Cardiac muscle cell (in vitro differentiated cells and primary cell): ENCODE results near the gene IMMP1L. TPM values are rescaled to one million over a fixed set of nuclear protein-coding genes. Genes with fewer than 3 reads are reported as not detected.

Source experiments
- DNase-seq, 2 donors: peaks; one replicate each; pipeline versions ENCODE4 v3.0.0 to v3.0.0-alpha.2; 2010 to 2017; ENCODE audit warnings: low read depth in 1 of 2, low spot score in 1 of 2
- H3K27ac ChIP-seq: fragments of 200-600 bp; sonication (generic); 2 replicates; pipeline ENCODE4 v1.5.1; 2016
- H3K27me3 ChIP-seq: fragments of 200-600 bp; sonication (generic); 2 replicates; pipeline ENCODE4 v1.6.0; 2016; ENCODE audit warnings: control low read depth
- H3K36me3 ChIP-seq: fragments of 200-600 bp; sonication (generic); 2 replicates; pipeline ENCODE4 v1.5.1; 2016; ENCODE audit warnings: control low read depth
- H3K4me1 ChIP-seq: fragments of 200-600 bp; sonication (generic); 2 replicates; pipeline ENCODE4 v1.8.1; 2017; ENCODE audit warnings: low read depth, mild to moderate bottlenecking, mixed run types
- H3K4me3 ChIP-seq: fragments of 200-600 bp; sonication (generic); 2 replicates; pipeline ENCODE4 v1.5.1; 2016; ENCODE audit warnings: mild to moderate bottlenecking
- H3K9me3 ChIP-seq: fragments of 200-600 bp; sonication (generic); 2 replicates; pipeline ENCODE4 v1.5.1; 2017; ENCODE audit warnings: low read depth, mild to moderate bottlenecking, control low read depth
- polyA plus RNA-seq: library from polyadenylated mRNA; unstranded; fragments of >200 nt; fragmentation: Nextera tagmentation; extraction: Ambion mirVana; gene quantifications from 2 replicates; pipeline ENCODE4 v1.2.1, GENCODE V29; 2016
- total RNA-seq: library from RNA; depleted of rRNA; stranded (reverse); fragments of >200 nt; gene quantifications from 2 replicates; pipeline ENCODE4 v1.2.3, GENCODE V29; 2016
- TF ChIP-seq, protein P1 (sequence below): IDR thresholded peaks from 2 replicates; pipeline ENCODE4 v1.5.1; 2012; ENCODE audit warnings: low read depth, mild to moderate bottlenecking, low read length

Gene IMMP1L
- total and polyA plus RNA-seq, 2 experiments from 2014 or later, result 35.5 to 140 TPM

DNA sequence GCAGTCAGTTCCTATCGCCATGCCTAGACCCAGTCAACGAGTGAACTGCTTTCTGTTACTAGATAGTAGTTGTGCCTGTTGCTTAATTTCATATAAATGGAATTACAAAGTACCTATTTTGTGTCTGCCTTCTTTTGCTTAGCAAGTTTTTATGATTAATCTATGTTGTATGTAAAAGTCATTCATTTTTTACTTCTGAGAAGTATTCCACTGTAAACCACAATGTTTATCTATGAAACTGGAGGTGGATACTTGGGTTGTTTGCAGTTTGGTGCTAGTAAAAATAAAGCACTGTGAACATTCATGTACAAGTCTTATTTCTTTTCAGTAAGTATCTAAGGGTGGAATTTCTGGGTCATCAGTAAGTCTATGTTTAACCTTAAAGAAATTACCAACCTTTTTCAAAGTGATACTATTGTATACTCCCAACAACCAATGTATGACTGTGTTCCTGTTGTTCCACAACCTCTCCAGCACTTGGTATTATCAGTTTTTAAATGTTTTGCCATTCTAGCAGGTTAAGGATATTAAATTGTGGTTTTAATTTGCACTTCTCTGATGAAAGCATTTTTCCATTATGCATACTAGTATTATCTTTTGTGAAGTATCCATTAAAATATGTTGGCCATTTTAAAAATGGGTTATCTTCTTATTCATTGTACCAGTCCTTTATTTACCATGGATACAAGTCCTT, 71.5 kb downstream of the IMMP1L start:
- Histone ChIP-seq H3K9me3 (no peaks in the 10 kb centered on the region), H3K36me3 (no peaks in the 10 kb centered on the region), H3K27ac (no peak overlapping the region), H3K4me3 (no peak overlapping the region), H3K4me1 (no peaks in the 10 kb centered on the region), H3K27me3 (no peaks in the 10 kb centered on the region)
- TF ChIP-seq, protein P1, sequence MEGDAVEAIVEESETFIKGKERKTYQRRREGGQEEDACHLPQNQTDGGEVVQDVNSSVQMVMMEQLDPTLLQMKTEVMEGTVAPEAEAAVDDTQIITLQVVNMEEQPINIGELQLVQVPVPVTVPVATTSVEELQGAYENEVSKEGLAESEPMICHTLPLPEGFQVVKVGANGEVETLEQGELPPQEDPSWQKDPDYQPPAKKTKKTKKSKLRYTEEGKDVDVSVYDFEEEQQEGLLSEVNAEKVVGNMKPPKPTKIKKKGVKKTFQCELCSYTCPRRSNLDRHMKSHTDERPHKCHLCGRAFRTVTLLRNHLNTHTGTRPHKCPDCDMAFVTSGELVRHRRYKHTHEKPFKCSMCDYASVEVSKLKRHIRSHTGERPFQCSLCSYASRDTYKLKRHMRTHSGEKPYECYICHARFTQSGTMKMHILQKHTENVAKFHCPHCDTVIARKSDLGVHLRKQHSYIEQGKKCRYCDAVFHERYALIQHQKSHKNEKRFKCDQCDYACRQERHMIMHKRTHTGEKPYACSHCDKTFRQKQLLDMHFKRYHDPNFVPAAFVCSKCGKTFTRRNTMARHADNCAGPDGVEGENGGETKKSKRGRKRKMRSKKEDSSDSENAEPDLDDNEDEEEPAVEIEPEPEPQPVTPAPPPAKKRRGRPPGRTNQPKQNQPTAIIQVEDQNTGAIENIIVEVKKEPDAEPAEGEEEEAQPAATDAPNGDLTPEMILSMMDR, result no peak
- no peak for DNase-seq

DNA sequence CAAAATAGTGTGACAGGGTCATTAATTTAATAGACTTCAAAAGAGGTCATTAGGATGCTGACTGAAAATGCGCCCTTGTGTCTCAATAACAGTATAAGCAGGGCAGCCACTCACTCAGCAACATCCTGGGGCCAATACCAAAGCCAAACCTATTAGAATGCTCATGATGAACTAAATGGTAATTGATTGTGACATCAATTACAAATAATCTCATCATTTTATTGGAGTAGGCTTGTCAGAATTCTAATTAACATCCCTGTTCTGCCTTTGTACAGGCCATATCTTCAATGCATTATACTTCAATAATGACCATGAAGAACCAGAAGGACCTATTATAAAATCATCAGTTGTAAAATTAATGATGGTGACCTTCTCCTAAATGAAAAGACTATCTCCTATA, 75.6 kb downstream of the IMMP1L start:
- DNase-seq, result no peak
- TF ChIP-seq, protein P1, result no peak
- no peaks in the 10 kb centered on the region for H3K4me1 ChIP-seq
- H3K9me3 ChIP-seq, result no peaks in the 10 kb centered on the region
- no peaks in the 10 kb centered on the region for H3K27me3 ChIP-seq
- peaks cover 19% of the 10 kb centered on the region for H3K36me3 ChIP-seq
- no peak overlapping the region for H3K27ac ChIP-seq
- H3K4me3 ChIP-seq, result no peak overlapping the region

DNA sequence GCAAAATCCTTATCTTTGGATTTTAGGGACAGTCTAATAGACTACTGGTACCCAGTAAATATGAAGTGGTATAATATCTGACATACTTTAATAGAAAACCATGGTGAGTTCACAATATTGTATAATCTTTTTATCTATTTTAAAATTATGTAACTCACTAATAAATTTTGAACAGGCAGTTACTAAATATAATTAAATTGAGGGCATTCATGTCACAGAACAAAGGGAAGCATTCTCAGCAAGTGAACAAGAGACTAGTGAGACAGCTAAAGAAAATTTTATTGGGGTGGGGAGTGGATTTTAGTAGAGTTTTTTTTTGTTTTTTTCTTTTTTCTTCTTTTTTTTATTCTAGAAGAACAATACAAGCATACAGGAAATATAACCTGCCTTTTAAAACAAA, 84.8 kb downstream of the IMMP1L start:
- Histone ChIP-seq H3K27ac (no peak overlapping the region), H3K27me3 (no peaks in the 10 kb centered on the region), H3K4me1 (peaks cover 16% of the 10 kb centered on the region), H3K9me3 (no peaks in the 10 kb centered on the region), H3K4me3 (no peak overlapping the region), H3K36me3 (peaks cover 3% of the 10 kb centered on the region)
- TF ChIP-seq, protein P1, result no peak
- no peak for DNase-seq

DNA sequence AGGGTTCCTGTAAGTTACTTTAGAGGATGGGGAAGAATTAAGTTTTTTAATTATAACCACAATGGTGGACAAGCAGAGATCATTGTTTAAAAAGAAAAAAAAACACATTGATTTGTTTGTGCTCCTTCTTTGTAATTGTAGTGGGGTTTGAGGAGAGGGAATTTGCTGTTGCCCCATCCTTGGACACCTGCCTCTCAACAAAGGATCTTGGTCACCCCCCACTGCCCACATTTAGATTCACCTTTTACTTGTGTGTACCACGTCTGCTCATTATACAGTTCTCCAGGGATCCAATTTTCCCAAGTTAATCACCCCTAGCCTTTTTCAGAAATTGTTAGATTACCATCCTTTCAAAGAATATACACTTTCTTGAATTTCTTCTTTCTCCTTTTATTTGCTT, 86.7 kb downstream of the IMMP1L start:
- Histone ChIP-seq H3K4me3 (no peak overlapping the region), H3K27ac (no peak overlapping the region), H3K36me3 (no peaks in the 10 kb centered on the region), H3K27me3 (no peaks in the 10 kb centered on the region), H3K9me3 (no peaks in the 10 kb centered on the region), H3K4me1 (peaks cover 27% of the 10 kb centered on the region)
- DNase-seq, result no peak
- TF ChIP-seq, protein P1, result no peak

DNA sequence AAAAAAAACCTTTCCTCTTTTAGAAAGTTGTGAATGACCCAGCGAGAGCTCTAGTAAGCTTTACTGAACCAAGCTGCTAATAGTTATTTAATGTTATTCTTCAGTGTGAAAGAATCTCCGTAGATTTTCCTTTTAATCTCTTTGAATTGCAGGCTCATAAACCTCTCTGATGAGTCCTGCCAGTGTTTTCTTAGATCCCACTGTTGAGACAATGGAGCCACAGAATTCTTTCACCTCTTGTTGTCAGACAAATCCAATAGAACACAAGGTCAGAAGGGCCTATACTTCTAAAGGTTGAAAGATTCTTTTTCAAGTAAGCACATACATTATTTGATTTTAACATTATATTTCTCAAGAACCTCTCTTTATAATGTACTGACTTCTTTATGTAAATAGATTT, 87.6 kb downstream of the IMMP1L start:
- H3K4me1 ChIP-seq, result peaks cover 27% of the 10 kb centered on the region
- DNase-seq, result no peak
- no peaks in the 10 kb centered on the region for H3K9me3 ChIP-seq
- H3K4me3 ChIP-seq, result no peak overlapping the region
- H3K27me3 ChIP-seq, result no peaks in the 10 kb centered on the region
- no peaks in the 10 kb centered on the region for H3K36me3 ChIP-seq
- TF ChIP-seq, protein P1, result no peak
- no peak overlapping the region for H3K27ac ChIP-seq
